ENCODE measurements around the gene TERT.

- TF ChIP-seq CTCF (IDR thresholded peaks at IDR 0.05) (no peak), EP300 (IDR thresholded peaks at IDR 0.05) (no peak)
Measured at GRCh38 chr5:1288439-1289335, 6.2 kb downstream of the TERT start.

All from stomach (tissue), 4 donors.